ENCODE data around the gene C10orf90.

The C10orf90 gene

GRCh38 chr10:126400641-126401040 is 269.9 kb downstream of the C10orf90 start:
- no peak for TF ChIP-seq CTCF (IDR thresholded peaks at IDR 0.05; ENCODE audit: borderline replicate concordance, insufficient read depth, low read depth, low read length)
- H3K4me3 ChIP-seq (ENCODE audit: low read depth, low read length): no peak overlapping the region

- no peak for TF ChIP-seq CTCF (IDR thresholded peaks at IDR 0.05; ENCODE audit: borderline replicate concordance, insufficient read depth, low read depth, low read length)
- no peak overlapping the region for H3K4me3 ChIP-seq (ENCODE audit: low read depth, low read length)
Measured at GRCh38 chr10:126398924-126399323, 271.6 kb downstream of the C10orf90 start.

- no peak for TF ChIP-seq CTCF (IDR thresholded peaks at IDR 0.05; ENCODE audit: borderline replicate concordance, insufficient read depth, low read depth, low read length)
Measured at GRCh38 chr10:126398383-126398743, 272.1 kb downstream of the C10orf90 start.

GRCh38 chr10:126397640-126398382 is 272.7 kb downstream of the C10orf90 start:
- TF ChIP-seq CTCF (IDR thresholded peaks at IDR 0.05; ENCODE audit: borderline replicate concordance, insufficient read depth, low read depth, low read length): no peak

More at GRCh38 chr10:126398383-126398743, 272.1 kb downstream of the C10orf90 start:
- H3K4me3 ChIP-seq (ENCODE audit: low read depth, low read length): no peak overlapping the region

GRCh38 chr10:126397156-126397555 is 273.3 kb downstream of the C10orf90 start:
- TF ChIP-seq CTCF (IDR thresholded peaks at IDR 0.05; ENCODE audit: borderline replicate concordance, insufficient read depth, low read depth, low read length): no peak
- H3K4me3 ChIP-seq (ENCODE audit: low read depth, low read length): no peak overlapping the region

More at GRCh38 chr10:126397640-126398382, 272.7 kb downstream of the C10orf90 start:
- H3K4me3 ChIP-seq (ENCODE audit: low read depth, low read length): no peak overlapping the region

- no peak overlapping the region for H3K4me3 ChIP-seq (ENCODE audit: low read depth, low read length)
- TF ChIP-seq CTCF (IDR thresholded peaks at IDR 0.05; ENCODE audit: borderline replicate concordance, insufficient read depth, low read depth, low read length): no peak
Measured at GRCh38 chr10:126394948-126395347, 275.5 kb downstream of the C10orf90 start.

- H3K4me3 ChIP-seq (ENCODE audit: low read depth, low read length): no peak overlapping the region
- TF ChIP-seq CTCF (IDR thresholded peaks at IDR 0.05; ENCODE audit: borderline replicate concordance, insufficient read depth, low read depth, low read length): no peak
Measured at GRCh38 chr10:126393076-126393475, 277.4 kb downstream of the C10orf90 start.

Measured in GM12875 (cell line).